T-helper 17 cell (primary cell): Measurements from ENCODE around the gene PEX5L. TPM values are rescaled to one million over a fixed set of nuclear protein-coding genes. Genes with fewer than 3 reads are reported as not detected.

Experiments used
- ATAC-seq: fragments of 150-1000 bp; cut with Tn5 transposase; 2 replicates; pipeline ENCODE4 v1.10.0; 2021; ENCODE audit warnings: mild to moderate bottlenecking, moderate library complexity
- DNase-seq, 3 donors: peaks; one replicate each; pipeline versions ENCODE4 v3.0.0 to v3.0.0-alpha.2; 2020 to 2021
- H3K9me3 ChIP-seq: one replicate; pipeline ENCODE4 v1.7.0; 2013; ENCODE audit warnings: low read length, mild to moderate bottlenecking; ENCODE audit not compliant: control insufficient read depth, poor library complexity, severe bottlenecking
- H3K27ac Mint-ChIP-seq: one replicate; pipeline ENCODE4 v1.8.0; 2022; ENCODE audit warnings: mild to moderate bottlenecking, moderate library complexity, mixed read lengths
- H3K27me3 Mint-ChIP-seq: one replicate; pipeline ENCODE4 v1.8.0; 2022; ENCODE audit warnings: mixed read lengths
- H3K36me3 Mint-ChIP-seq: one replicate; pipeline ENCODE4 v1.8.0; 2022; ENCODE audit warnings: low read depth, mixed read lengths
- H3K4me1 Mint-ChIP-seq: one replicate; pipeline ENCODE4 v1.8.0; 2022; ENCODE audit warnings: mild to moderate bottlenecking, mixed read lengths
- H3K4me3 Mint-ChIP-seq: one replicate; pipeline ENCODE4 v1.8.0; 2022; ENCODE audit warnings: mild to moderate bottlenecking, moderate library complexity, mixed read lengths
- total RNA-seq, 4 donors: library from RNA in 2 of 4; stranded (reverse) in 2 of 4; gene quantifications; one replicate each; pipeline ENCODE4 v1.2.3 and lab custom pipeline; 2022 to 2026

The PEX5L gene
- total RNA-seq, 2 donors from 2014 or later = not detected

DNA sequence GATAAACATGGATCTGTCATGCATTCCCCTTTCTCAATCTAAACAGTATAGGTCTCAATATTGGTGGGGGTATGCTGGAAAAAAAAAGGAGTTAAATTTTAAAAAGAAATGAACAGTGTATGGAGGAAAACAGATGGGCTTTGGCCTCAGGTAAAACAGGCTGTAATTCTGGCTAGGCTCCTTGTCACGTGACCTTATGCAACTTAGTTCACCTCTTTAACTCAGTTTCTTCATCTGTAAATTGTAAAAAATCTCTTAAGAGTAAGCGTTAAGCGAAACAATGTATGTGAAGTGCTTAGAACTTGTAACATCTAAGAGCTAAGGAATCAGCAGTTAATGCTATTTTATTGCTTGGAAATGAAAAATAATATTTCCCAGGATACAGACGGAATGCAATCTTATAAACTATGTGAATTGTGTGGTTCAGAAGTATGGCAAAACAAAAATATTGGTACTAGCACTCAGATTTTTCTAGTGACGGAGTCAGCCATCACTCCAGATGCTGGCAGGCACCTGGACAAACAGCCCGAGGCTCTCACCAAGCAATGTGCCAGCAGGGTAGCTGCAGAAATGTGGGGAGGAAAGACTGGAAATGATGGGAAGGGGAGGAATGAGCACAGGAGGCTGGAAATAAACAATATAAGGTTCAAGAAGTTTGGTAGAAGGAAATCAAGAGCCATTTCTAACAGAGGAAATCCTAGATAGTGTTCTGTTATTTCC lies 211.1 kb downstream of the PEX5L start:
- peaks cover 4% of the 10 kb centered on the region for H3K4me1 Mint-ChIP-seq
- H3K27ac Mint-ChIP-seq = no peak overlapping the region
- ATAC-seq (no peak), DNase-seq (no peak)
- no peaks in the 10 kb centered on the region for H3K9me3 ChIP-seq
- H3K4me3 Mint-ChIP-seq = no peak overlapping the region
- H3K27me3 Mint-ChIP-seq = peaks cover 31% of the 10 kb centered on the region
- H3K36me3 Mint-ChIP-seq = peaks cover 2% of the 10 kb centered on the region

DNA sequence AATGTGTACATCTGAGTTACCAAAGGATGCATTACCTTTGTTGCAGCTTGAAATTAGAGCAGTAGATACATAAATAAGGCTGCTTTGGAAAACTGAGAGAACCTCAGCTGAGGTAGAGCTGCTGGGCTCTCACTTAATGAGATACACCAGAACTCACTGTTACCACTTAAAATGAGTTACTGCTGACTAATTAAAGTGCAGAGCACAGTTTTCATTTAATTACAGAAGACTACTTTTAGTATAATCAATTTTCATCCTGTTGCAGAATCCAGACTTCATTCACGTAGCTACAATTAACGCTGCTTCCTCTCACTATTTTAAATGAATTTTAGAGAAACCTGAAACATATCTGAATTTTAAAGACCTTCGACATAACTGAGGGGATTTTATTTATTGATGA lies 214.4 kb downstream of the PEX5L start:
- ATAC-seq (no peak), DNase-seq (no peak)
- Mint-ChIP-seq H3K27ac (no peak overlapping the region), H3K36me3 (peaks cover 2% of the 10 kb centered on the region), H3K27me3 (peaks cover 24% of the 10 kb centered on the region), H3K4me3 (no peak overlapping the region), H3K4me1 (no peaks in the 10 kb centered on the region)
- H3K9me3 ChIP-seq = no peaks in the 10 kb centered on the region

DNA sequence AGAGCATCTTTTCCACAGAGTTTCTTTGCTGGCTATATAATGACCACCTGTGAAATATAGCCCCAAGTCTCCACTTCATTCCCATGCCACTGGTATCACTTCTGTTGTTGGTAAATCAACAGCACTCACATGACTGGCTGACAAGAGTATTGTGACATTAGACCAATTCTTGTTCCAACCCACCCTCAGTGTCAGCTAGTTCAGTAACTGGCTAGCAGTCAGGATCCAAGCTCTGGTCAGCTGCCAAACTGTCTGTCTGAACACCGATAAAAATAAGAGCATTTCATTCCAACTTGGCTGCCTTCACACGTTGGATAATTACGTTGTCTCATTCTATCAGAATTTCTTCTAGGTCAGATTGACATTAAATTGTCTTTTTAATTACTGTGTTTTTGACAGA lies 217.4 kb downstream of the PEX5L start:
- no peak for ATAC-seq
- Mint-ChIP-seq H3K4me1 (no peaks in the 10 kb centered on the region), H3K36me3 (peaks cover 2% of the 10 kb centered on the region), H3K4me3 (no peak overlapping the region), H3K27me3 (peaks cover 11% of the 10 kb centered on the region), H3K27ac (no peak overlapping the region)
- no peak for DNase-seq
- H3K9me3 ChIP-seq = no peaks in the 10 kb centered on the region

DNA sequence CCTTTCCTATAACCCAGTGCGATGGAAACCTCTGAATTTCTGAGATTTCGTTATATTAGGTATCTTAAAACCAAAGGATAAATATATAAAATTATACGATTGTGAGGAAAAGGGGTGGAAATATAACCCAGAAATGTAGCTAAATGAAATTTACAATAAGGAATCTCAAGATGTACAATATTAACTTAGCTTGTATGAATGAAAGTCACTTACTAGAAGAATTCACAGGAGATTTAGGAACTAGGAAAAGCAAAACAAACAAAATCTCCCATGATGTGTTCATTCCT lies 224.7 kb downstream of the PEX5L start:
- H3K36me3 Mint-ChIP-seq = no peaks in the 10 kb centered on the region
- ATAC-seq (no peak), DNase-seq (no peak)
- H3K27me3 Mint-ChIP-seq = no peaks in the 10 kb centered on the region
- no peaks in the 10 kb centered on the region for H3K4me1 Mint-ChIP-seq
- no peak overlapping the region for H3K27ac Mint-ChIP-seq
- H3K4me3 Mint-ChIP-seq = no peak overlapping the region
- H3K9me3 ChIP-seq = no peaks in the 10 kb centered on the region

DNA sequence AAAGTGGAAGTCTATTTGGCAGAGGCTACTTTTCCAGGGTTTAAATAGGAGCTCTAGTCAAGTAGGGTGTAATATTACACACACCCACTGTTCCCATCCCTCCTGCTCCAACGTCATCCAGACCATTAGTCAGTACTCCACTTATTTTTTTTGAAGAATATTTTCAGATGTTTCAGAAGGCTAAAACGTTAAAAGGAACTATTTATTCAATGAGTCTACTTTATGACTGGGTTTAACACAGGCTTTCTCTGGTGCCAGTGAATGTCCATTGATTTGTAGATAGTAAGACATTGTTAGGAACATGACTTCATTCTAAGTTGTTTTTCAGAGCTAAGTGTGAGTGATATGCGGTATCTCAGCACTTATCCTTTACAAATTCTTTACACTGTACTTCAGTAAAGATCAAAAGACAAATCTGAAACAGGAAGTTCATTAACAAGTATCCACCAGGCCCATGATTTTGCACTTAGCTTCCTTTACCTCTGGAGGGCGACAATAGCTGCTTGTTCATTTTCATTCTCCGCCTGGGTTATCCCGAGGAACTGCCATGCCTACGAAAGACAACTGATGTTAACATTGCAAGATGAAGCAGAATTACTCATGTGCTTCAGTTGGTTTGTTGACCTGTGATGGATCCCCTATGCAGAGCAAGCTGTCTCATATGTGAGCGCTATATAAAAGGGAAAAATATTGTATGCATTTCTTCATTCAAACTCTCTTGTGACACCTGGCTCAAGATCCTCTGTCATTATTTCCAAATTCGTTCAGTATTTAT lies 225.2 kb downstream of the PEX5L start:
- DNase-seq (no peak), ATAC-seq (peak; percentile 46)
- no peaks in the 10 kb centered on the region for H3K36me3 Mint-ChIP-seq
- H3K9me3 ChIP-seq = no peaks in the 10 kb centered on the region
- no peak overlapping the region for H3K27ac Mint-ChIP-seq
- no peaks in the 10 kb centered on the region for H3K27me3 Mint-ChIP-seq
- H3K4me3 Mint-ChIP-seq = peak overlapping the region; percentile 41
- H3K4me1 Mint-ChIP-seq = no peaks in the 10 kb centered on the region

DNA sequence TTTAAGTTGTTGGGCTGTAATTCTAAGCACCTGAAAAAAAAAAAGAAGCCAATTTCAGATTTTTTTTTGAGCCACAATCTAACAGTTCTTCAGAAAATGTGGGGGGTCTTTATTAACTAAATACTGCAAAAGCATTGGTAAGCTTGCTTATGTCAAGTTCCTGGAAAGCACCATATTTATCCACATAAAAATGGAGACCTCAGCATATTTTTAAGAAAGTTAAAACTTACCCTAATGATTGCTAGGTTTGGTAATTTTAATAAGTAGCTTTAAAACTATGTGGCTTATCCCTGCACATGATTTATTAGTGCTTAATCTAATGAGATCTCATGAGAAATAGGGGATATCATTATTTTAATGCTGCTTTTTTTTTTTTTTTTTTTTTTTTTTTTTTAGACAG lies 227.1 kb downstream of the PEX5L start:
- no peak overlapping the region for H3K4me3 Mint-ChIP-seq
- H3K4me1 Mint-ChIP-seq = no peaks in the 10 kb centered on the region
- no peaks in the 10 kb centered on the region for H3K9me3 ChIP-seq
- no peak for DNase-seq
- H3K27ac Mint-ChIP-seq = no peak overlapping the region
- H3K27me3 Mint-ChIP-seq = no peaks in the 10 kb centered on the region
- H3K36me3 Mint-ChIP-seq = no peaks in the 10 kb centered on the region
- no peak for ATAC-seq

DNA sequence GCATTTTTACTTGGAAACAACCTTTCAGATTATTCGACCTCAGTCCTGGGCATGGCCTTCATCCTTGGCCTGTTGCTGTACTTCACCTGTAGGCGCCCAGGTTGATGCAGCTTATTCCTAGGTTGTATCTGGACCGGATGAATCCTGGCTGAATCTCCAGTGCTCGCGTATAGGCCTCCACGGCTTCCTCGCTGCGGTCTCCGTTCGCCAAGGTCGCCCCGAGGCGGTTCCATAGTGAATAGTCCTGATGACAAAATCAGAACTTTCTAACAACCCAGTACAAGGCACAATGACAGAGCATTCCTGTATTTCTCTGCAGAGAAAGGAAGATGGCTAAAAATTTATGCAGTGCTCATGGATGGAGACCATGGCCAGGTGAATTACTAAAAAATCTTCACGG lies 229.1 kb downstream of the PEX5L start:
- H3K9me3 ChIP-seq = no peaks in the 10 kb centered on the region
- H3K27ac Mint-ChIP-seq = no peak overlapping the region
- H3K4me1 Mint-ChIP-seq = peaks cover 2% of the 10 kb centered on the region
- H3K4me3 Mint-ChIP-seq = no peak overlapping the region
- no peak for DNase-seq
- no peaks in the 10 kb centered on the region for H3K36me3 Mint-ChIP-seq
- peaks cover 7% of the 10 kb centered on the region for H3K27me3 Mint-ChIP-seq
- no peak for ATAC-seq

DNA sequence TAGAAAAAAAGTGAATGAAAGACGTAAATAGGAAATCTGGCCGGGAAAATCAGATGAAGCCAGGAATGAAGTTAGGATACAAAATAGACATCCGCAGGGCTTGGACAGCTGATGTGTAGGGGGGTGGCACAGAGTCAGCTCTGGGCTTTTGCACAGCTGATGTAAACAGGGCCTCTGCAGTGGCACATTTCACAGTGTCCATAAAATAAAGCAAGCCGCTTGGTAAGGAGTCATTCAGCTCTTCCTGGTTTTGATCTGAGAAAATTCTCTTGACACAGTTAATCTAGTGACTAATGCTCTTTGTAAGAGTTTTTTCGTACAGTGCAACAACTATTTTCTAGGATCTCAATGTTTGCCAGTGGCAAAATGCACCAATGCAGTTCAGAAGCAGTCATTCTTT lies 230.6 kb downstream of the PEX5L start:
- H3K4me1 Mint-ChIP-seq = peaks cover 2% of the 10 kb centered on the region

DNA sequence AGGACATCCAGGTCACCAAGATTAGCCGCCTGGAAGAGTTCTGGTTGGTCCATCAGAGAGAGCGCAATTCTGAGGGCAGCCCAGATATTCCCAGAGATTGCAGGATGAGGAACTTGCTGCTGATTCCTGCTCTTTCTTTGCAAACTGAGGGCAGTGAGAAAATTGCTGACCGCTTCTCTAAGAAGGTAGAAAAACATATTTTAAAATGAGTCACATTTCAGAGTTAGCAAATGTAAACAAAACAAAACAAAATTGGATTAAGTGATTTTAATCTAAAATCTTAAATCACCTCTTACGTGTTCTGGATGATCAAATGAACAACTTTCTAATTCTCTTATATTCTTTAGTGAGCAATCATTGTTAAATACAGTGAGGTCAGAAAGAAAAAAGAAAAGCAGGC lies 234.9 kb downstream of the PEX5L start:
- H3K4me1 Mint-ChIP-seq = peaks cover 2% of the 10 kb centered on the region
- H3K4me3 Mint-ChIP-seq = no peak overlapping the region
- H3K27me3 Mint-ChIP-seq = peaks cover 7% of the 10 kb centered on the region
- H3K27ac Mint-ChIP-seq = no peak overlapping the region
- ATAC-seq (no peak), DNase-seq (no peak)
- H3K9me3 ChIP-seq = no peaks in the 10 kb centered on the region
- no peaks in the 10 kb centered on the region for H3K36me3 Mint-ChIP-seq

More for the DNA sequence above, 230.6 kb downstream of the PEX5L start:
- no peaks in the 10 kb centered on the region for H3K9me3 ChIP-seq
- Mint-ChIP-seq H3K27me3 (peaks cover 7% of the 10 kb centered on the region), H3K36me3 (no peaks in the 10 kb centered on the region), H3K4me3 (no peak overlapping the region), H3K27ac (no peak overlapping the region)
- no peak for DNase-seq
- no peak for ATAC-seq

DNA sequence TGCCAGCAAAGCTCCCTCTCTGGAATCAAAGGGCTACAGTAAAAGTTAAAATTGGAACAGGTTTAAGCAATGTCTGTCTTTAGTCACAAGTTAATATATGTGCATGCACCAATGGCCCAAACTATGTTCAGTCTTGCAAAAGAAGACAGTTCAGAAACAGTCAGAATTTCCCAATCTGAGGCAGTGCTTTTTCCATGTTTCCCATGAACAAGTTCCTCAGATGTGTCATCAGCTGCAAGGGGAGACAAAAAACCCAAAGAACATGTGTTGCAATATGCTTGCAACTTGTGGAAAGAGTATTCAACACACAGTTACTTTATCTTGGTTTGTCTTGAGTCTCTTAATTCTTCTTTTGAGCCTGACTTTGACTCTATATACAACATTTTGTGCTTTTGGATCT lies 235.5 kb downstream of the PEX5L start:
- Mint-ChIP-seq H3K36me3 (no peaks in the 10 kb centered on the region), H3K27ac (no peak overlapping the region), H3K4me3 (no peak overlapping the region), H3K4me1 (peaks cover 2% of the 10 kb centered on the region), H3K27me3 (peaks cover 7% of the 10 kb centered on the region)
- H3K9me3 ChIP-seq = no peaks in the 10 kb centered on the region
- ATAC-seq (no peak), DNase-seq (no peak)

DNA sequence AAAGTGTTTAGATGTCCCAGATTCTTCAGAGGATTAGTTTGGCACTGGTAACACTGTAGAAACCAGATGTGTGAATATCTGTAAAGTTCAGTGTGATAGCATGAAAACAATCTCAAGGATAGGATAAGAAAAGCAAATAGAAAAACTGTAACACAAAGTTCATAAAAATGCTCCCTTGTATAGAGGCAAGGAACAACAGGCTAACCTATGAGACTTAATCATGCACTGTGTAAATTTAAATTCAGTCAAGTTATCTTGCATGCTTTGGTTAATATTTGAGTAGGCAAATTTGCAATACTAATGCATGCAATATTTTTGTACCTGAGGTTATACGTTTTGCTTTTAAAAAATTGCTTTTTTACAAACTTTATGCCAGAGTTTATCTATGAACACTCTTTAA lies 239.5 kb downstream of the PEX5L start:
- DNase-seq (no peak), ATAC-seq (no peak)
- Mint-ChIP-seq H3K27me3 (no peaks in the 10 kb centered on the region), H3K4me1 (no peaks in the 10 kb centered on the region), H3K27ac (no peak overlapping the region), H3K4me3 (no peak overlapping the region), H3K36me3 (no peaks in the 10 kb centered on the region)
- no peaks in the 10 kb centered on the region for H3K9me3 ChIP-seq

DNA sequence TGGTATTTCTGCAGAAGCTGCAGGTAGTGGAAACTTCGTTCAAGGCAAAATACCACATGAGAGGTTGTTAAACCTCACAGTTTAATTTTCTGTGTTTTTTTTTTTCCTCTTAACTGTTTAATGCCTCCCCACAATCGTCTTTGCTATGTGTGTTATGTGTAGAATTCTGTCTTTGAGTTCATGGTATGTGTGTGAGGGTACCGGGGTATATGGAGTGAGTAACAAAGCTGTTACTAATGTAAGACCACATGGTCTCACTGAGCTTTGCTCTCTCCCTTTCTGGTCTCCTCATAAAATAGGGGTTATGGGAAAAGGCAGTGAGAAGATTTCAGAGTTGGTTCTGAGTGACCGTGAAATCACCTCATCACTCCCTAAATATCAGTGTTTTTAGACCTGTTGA lies 240.3 kb downstream of the PEX5L start:
- H3K27me3 Mint-ChIP-seq = no peaks in the 10 kb centered on the region
- ATAC-seq = no peak
- H3K9me3 ChIP-seq = no peaks in the 10 kb centered on the region
- DNase-seq = no peak
- H3K4me1 Mint-ChIP-seq = no peaks in the 10 kb centered on the region
- no peak overlapping the region for H3K4me3 Mint-ChIP-seq
- H3K27ac Mint-ChIP-seq = no peak overlapping the region
- no peaks in the 10 kb centered on the region for H3K36me3 Mint-ChIP-seq

DNA sequence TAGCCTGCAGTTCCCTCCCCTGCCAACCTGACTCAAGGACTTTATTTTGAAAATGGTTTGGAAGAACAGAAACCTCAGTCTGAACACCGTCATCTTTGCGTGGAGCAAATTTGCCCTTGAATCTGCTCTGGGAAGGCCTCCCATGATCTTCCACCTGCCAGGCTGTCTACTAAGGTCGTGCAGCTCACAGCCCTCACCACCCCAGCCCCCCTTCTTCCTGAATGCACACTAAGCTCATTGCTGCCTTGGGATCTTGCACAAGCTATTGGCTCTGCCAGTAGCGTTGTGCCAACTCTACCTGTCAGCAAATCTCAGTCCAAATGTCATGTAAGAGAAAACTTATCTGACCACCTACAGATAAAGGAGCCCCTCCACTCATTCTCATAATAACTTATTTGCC lies 242.4 kb downstream of the PEX5L start:
- no peak overlapping the region for H3K4me3 Mint-ChIP-seq
- no peak overlapping the region for H3K27ac Mint-ChIP-seq
- ATAC-seq (no peak), DNase-seq (no peak)
- H3K27me3 Mint-ChIP-seq = no peaks in the 10 kb centered on the region
- no peaks in the 10 kb centered on the region for H3K9me3 ChIP-seq
- H3K4me1 Mint-ChIP-seq = no peaks in the 10 kb centered on the region
- no peaks in the 10 kb centered on the region for H3K36me3 Mint-ChIP-seq

DNA sequence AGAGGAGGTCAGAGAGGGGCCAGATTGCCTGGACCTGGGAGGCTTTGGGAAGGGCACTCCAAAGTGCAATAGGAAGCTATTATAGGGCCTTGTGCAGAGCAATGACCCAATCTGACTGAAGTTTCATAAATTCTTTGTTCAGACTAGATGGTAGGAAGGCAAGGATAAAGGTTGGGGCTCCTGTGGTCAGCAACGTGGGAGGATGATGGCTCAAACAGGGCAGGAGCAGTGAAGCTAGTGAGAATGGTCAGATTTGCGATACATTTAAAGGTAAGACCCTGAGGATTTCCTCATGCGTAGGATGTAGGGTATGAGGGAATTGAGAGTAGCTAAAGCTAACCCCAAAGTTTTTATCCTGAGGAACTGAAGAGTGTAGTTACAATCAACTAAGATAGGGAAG lies 244.9 kb downstream of the PEX5L start:
- ATAC-seq = no peak
- DNase-seq = no peak
- Mint-ChIP-seq H3K36me3 (no peaks in the 10 kb centered on the region), H3K4me3 (no peak overlapping the region), H3K27me3 (no peaks in the 10 kb centered on the region), H3K27ac (no peak overlapping the region), H3K4me1 (no peaks in the 10 kb centered on the region)
- no peaks in the 10 kb centered on the region for H3K9me3 ChIP-seq
